HK-2 (cell line): ENCODE results near the gene OR2L8.

ENCODE experiments used
- DNase-seq: peaks from one replicate; pipeline ENCODE4 v3.0.0-alpha.2; 2018; ENCODE audit not compliant: unreplicated experiment

Gene OR2L8

DNA sequence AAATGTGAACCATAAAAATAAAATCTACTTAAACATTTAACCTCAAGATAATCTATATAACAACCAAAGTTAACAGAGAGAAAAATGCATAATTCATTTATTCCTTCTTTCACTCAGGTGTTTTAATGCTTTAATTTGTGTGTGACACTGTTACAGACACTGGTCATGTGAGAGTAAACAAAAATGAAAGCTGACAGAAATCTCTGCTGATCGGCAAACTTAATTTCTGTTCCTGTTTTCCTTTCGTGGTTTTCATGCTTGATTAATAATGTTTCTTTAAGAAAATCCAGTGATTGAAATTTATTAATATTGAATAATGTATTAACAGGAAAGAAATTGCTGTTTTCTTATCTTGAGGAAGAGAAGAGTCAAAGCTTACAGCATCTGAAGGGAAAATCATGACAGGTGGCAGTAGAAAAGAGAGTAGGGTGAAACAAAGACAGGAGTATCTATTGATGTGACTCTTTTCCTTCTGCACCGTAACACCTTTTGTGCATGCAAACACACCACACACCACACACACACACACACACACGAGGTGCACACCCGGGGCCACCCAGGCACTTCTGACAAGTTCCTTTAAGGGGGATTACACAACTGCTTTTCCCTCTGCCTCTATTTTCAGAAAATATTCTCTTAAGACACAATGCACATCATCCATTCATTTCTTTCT is 18.0 kb downstream of the OR2L8 start:
- DNase-seq = no peak

DNA sequence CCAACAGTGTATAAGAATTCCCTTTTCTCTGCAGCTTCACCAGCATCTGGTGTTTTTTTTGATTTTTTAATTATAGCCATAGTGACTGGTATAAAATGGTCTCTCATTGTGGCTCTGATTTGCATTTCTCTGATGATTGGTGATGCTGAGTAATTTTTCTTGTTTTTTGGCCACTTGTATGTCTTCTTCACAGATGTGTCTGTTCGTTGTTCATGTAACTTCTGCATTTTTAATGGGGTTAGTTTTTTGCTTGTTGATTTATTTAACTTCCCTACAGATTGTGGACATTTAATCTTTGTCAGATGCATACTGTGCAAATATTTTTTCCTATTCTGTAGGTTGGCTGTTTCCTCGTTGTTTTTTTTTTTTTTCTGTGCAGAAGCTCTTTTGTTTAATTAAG is 44.3 kb downstream of the OR2L8 start:
- DNase-seq = no peak

GRCh38 chr1:247998811-247999210 is 50.2 kb downstream of the OR2L8 start:
- DNase-seq = no peak
